HepG2 (cell line): ENCODE measurements around the gene SPDYE16. TPM values are rescaled to one million over a fixed set of nuclear protein-coding genes. Genes with fewer than 3 reads are reported as not detected.

ENCODE experiments used
- ATAC-seq: fragments of 200-7000 bp; cut with Tn5 transposase; 3 replicates; pipeline ENCODE4 v1.9.1; 2020; ENCODE audit warnings: mild to moderate bottlenecking, moderate library complexity
- BruUV-seq: library from RNA; stranded (reverse); fragments of 400-500 nt; replicated peaks from 2 replicates; lab custom pipeline; 2021; lab: Mats Ljungman, UMichigan
- CTCF ChIA-PET: fragments of 300-600 bp; formaldehyde crosslinking; extraction: SDS; loops from one replicate; lab custom pipeline; 2021; ENCODE audit warnings: low total read pairs, inconsistent platforms, low intra/inter-chr PET ratio; lab: Yijun Ruan, JAX
- POLR2A ChIA-PET: fragments of 350-600 bp; sonication (Branson Sonifier 250); formaldehyde crosslinking; loops from one replicate; lab custom pipeline; 2020; ENCODE audit warnings: antibody characterized with exemption, inconsistent platforms; lab: Yijun Ruan, JAX
- DNase-seq: peaks from one replicate; pipeline ENCODE4 v3.0.0-alpha.2; 2015; ENCODE audit warnings: low spot score
- FAIRE-seq: peaks from 3 replicates; lab custom pipeline; 2011; peaks lifted over from hg19 to GRCh38; lab: Jason Lieb, UNC
- H2AFZ ChIP-seq: one replicate; pipeline ENCODE4 v1.6.1; 2011; ENCODE audit warnings: low read length, inconsistent platforms
- H3K27ac ChIP-seq: fragments of 300-600 bp; 3 replicates; pipeline ENCODE4 v1.8.0; 2011; ENCODE audit warnings: mixed run types, mild to moderate bottlenecking, mixed read lengths, low read length, inconsistent platforms; ENCODE audit not compliant: insufficient read depth; ENCODE audit errors: extremely low read length
- H3K27me3 ChIP-seq, 2 experiments: fragments of 200-600 bp in 1 of 2; 2 replicates in 1 of 2; 3 replicates in 1 of 2; pipeline versions ENCODE4 v1.6.0 to v1.8.0; 2011; ENCODE audit warnings: low read length in 2 of 2, mild to moderate bottlenecking in 2 of 2, moderate library complexity in 2 of 2, inconsistent platforms in 1 of 2; ENCODE audit not compliant: insufficient read depth in 2 of 2, control insufficient read depth in 1 of 2
- H3K36me3 ChIP-seq, 2 experiments: fragments of 200-600 bp in 1 of 2; replicated peaks in 1 of 2; 2 replicates in 1 of 2; 3 replicates in 1 of 2; pipeline versions ENCODE4 v1.5.1 to v1.8.0; 2011; ENCODE audit warnings: low read length in 2 of 2, inconsistent platforms in 1 of 2; ENCODE audit not compliant: insufficient read depth in 2 of 2, control insufficient read depth in 1 of 2
- H3K4me1 ChIP-seq: 2 replicates; pipeline ENCODE4 v1.5.1; 2012; ENCODE audit warnings: low read length, inconsistent platforms; ENCODE audit not compliant: insufficient read depth
- H3K4me2 ChIP-seq: 2 replicates; pipeline ENCODE4 v1.6.0; 2011; ENCODE audit warnings: low read depth, low read length, inconsistent platforms
- H3K4me3 ChIP-seq, 3 experiments: fragments of 200-600 bp in 1 of 3; sonication (generic), shearing (Covaris generic) in 1 of 3; replicated peaks in 1 of 3; 2 replicates each; pipeline ENCODE4 v1.5.1; 2011 to 2016; ENCODE audit warnings: low read length in 3 of 3, inconsistent platforms in 2 of 3, low read depth in 2 of 3, mild to moderate bottlenecking in 2 of 3, control low read depth in 1 of 3, mixed read lengths in 1 of 3; ENCODE audit not compliant: insufficient read depth in 1 of 3
- H3K79me2 ChIP-seq: one replicate; pipeline ENCODE4 v1.6.1; 2011; ENCODE audit warnings: low read length, inconsistent platforms; ENCODE audit not compliant: insufficient read depth
- H3K9ac ChIP-seq: 2 replicates; pipeline ENCODE4 v1.6.0; 2011; ENCODE audit warnings: mild to moderate bottlenecking, low read depth, low read length, inconsistent platforms; ENCODE audit not compliant: insufficient read depth
- H3K9me3 ChIP-seq: 2 replicates; pipeline ENCODE4 v1.5.1; 2012; ENCODE audit warnings: mild to moderate bottlenecking, low read length
- H4K20me1 ChIP-seq: 2 replicates; pipeline ENCODE4 v1.6.0; 2011; ENCODE audit warnings: inconsistent platforms, mild to moderate bottlenecking, low read length, moderate library complexity; ENCODE audit not compliant: insufficient read depth
- CCAR2 ChIP-seq: fragments of 200-400 bp; formaldehyde crosslinking; optimal IDR thresholded peaks from 2 replicates; pipeline ENCODE3; 2018; ENCODE audit warnings: low read depth, mild to moderate bottlenecking, low read length, moderate library complexity
- CEBPB ChIP-seq: IDR thresholded peaks from 2 replicates; pipeline ENCODE4 v1.6.1; 2011; ENCODE audit warnings: low read depth, low read length, improper control_type of control experiment, borderline replicate concordance
- CEBPG ChIP-seq: IDR thresholded peaks from 2 replicates; pipeline ENCODE4 v1.6.1; 2016
- CENPT ChIP-seq: sonication (generic); formaldehyde crosslinking; IDR thresholded peaks from 2 replicates; pipeline ENCODE4 v1.8.0; 2022; ENCODE audit warnings: low read depth, mild to moderate bottlenecking, moderate library complexity, missing genetic modification reagents
- GTF2F1 ChIP-seq: fragments of 150-350 bp; IDR thresholded peaks from 2 replicates; pipeline ENCODE4 v1.6.1; 2014; ENCODE audit warnings: low read length
- HMGA1 ChIP-seq: sonication (generic); formaldehyde crosslinking; conservative IDR thresholded peaks from 2 replicates; pipeline ENCODE4 v1.4.0; 2020; ENCODE audit warnings: missing genetic modification reagents
- NFRKB ChIP-seq: fragments of 450-650 bp; IDR thresholded peaks from 2 replicates; pipeline ENCODE4 v1.6.1; 2017
- RFX1 ChIP-seq: fragments of 450-650 bp; IDR thresholded peaks from 2 replicates; pipeline ENCODE4 v1.6.1; 2017
- ZFP90 ChIP-seq: sonication (generic); formaldehyde crosslinking; IDR thresholded peaks from 2 replicates; pipeline ENCODE4 v1.8.0; 2022; ENCODE audit warnings: missing genetic modification reagents, mild to moderate bottlenecking, inconsistent platforms, borderline replicate concordance
- ZNF747 ChIP-seq: sonication (generic); formaldehyde crosslinking; IDR thresholded peaks from 2 replicates; pipeline ENCODE4 v1.8.1; 2023; ENCODE audit warnings: missing genetic modification reagents, mild to moderate bottlenecking, borderline replicate concordance
- ZNF780A ChIP-seq: sonication (generic); formaldehyde crosslinking; IDR thresholded peaks from 2 replicates; pipeline ENCODE4 v1.8.0; 2022; ENCODE audit warnings: mild to moderate bottlenecking, missing genetic modification reagents, moderate library complexity
- ZSCAN9 ChIP-seq: IDR thresholded peaks from 2 replicates; pipeline ENCODE4 v1.6.1; 2016; ENCODE audit warnings: borderline replicate concordance
- WGBS: methylation state at CpG from one replicate; pipeline ENCODE4 v1.1.6; 2017; ENCODE audit warnings: low lambda C conversion rate; 5-methylcytosine and 5-hydroxymethylcytosine counted together
- in situ Hi-C: cut with HindIII; loops from 2 replicates; pipeline ENCODE4 v1.10.0; 2017; ENCODE audit warnings: low pct_unique_long_range_greater_than_20kb; ENCODE audit not compliant: extremely low pct_ligation_motif_present
- intact Hi-C: fragments of 100-400 bp; cut with micrococcal nuclease; formaldehyde crosslinking; loops from one replicate; pipeline ENCODE4 v1.10.0; 2022; ENCODE audit not compliant: unreplicated experiment
- polyA plus RNA-seq, 8 experiments: library from polyadenylated mRNA; depleted of rRNA in 3 of 8; stranded (reverse) in 7 of 8; unstranded in 1 of 8; fragments of >200 nt; fragmentation: Illumina TruSeq in 4 of 8; extraction: Trizol in 4 of 8; gene quantifications; 2 replicates each; pipeline versions ENCODE4 v1.2.1 to v1.2.3, GENCODE V29; 2011 to 2016; ENCODE audit warnings: low read depth in 4 of 8, missing spikeins in 1 of 8, mixed read lengths in 1 of 8; ENCODE audit not compliant: insufficient read depth in 1 of 8
- total RNA-seq, 5 experiments: library from RNA; depleted of rRNA; stranded (reverse); fragments of >200 nt; fragmentation: Illumina TruSeq; extraction: Trizol; gene quantifications; 2 replicates each; pipeline ENCODE4 v1.2.3, GENCODE V29; 2016; ENCODE audit warnings: low read depth in 1 of 5
- TF ChIP-seq, protein P1 (sequence below): sonication (generic); formaldehyde crosslinking; IDR thresholded peaks from 2 replicates; pipeline ENCODE4 v1.8.0; 2022; ENCODE audit warnings: mild to moderate bottlenecking, missing genetic modification reagents, moderate library complexity
- TF ChIP-seq, protein P2 (sequence below): IDR thresholded peaks from 2 replicates; pipeline ENCODE4 v1.6.1; 2016; ENCODE audit warnings: low read depth, borderline replicate concordance
- TF ChIP-seq, protein P3 (sequence below): sonication (generic); formaldehyde crosslinking; IDR thresholded peaks from 2 replicates; pipeline ENCODE4 v1.5.0; 2020; ENCODE audit warnings: mild to moderate bottlenecking, missing genetic modification reagents, moderate library complexity

SPDYE16 gene
- total and polyA plus RNA-seq, 2 of the 13 experiments (the other 11 are each of a cell fraction or from before 2014, with no cell fraction given): 0.11 TPM; not detected in 1

DNA sequence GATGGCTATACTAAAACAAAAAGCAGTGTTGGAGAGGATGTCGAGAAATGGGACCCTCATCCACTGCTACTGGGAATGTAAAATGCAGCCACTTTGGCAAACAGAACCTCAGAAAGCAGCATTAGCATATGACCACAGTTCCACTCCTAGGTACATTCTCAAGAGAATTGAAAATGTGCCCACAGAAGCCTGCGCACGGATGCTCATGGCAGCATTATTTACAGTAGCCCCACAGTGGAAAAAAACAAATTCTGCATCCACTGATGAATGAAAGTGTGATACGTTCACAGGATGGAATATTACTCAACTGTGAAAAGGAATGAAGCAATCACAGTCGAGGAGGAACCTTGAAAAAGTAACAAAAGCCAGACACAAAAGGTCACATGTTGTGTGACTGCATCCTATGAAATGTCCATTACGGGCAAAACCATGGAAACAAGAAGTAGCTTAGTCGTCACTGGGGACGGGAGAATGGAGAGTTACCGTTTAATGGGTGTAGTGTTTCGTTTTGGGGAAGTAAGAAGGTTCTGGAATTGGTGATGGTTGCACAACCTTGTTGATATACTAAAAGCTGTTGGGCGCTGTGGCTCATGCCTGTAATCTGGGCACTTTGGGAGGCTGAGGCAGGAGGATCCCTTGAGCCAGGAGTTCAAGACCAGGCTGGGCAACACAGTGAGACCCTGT, 35.2 kb downstream of the SPDYE16 start:
- no peaks in the 10 kb centered on the region for H3K27me3 ChIP-seq
- FAIRE-seq: no peak
- H4K20me1 ChIP-seq: no peaks in the 10 kb centered on the region
- no peaks in the 10 kb centered on the region for H3K9me3 ChIP-seq
- intact Hi-C loops (no loop called here), in situ Hi-C loops (no loop called here)
- peaks cover 0 to 3% of the 10 kb centered on the region in 2 experiments; a peak in 1 of 5 replicates for H3K36me3 ChIP-seq
- H3K27ac ChIP-seq: no peak overlapping the region
- CTCF ChIA-PET: no interaction called here
- no peak overlapping the region for H2AFZ ChIP-seq
- TF ChIP-seq HMGA1 (CRISPR knock-in tag) (no peak), CENPT (CRISPR knock-in tag) (no peak), CEBPB (peak; percentile 72), CCAR2 (no peak), GTF2F1 (no peak), ZSCAN9 (CRISPR knock-in tag) (no peak), RFX1 (no peak), ZNF747 (CRISPR knock-in tag) (no peak), ZFP90 (CRISPR knock-in tag) (no peak), NFRKB (no peak), CEBPG (CRISPR knock-in tag) (peak; percentile 38; the same call in 1 of the 2 replicates), ZNF780A (no peak)
- TF ChIP-seq, protein P1, sequence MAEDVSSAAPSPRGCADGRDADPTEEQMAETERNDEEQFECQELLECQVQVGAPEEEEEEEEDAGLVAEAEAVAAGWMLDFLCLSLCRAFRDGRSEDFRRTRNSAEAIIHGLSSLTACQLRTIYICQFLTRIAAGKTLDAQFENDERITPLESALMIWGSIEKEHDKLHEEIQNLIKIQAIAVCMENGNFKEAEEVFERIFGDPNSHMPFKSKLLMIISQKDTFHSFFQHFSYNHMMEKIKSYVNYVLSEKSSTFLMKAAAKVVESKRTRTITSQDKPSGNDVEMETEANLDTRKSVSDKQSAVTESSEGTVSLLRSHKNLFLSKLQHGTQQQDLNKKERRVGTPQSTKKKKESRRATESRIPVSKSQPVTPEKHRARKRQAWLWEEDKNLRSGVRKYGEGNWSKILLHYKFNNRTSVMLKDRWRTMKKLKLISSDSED: no peak
- TF ChIP-seq, protein P2, sequence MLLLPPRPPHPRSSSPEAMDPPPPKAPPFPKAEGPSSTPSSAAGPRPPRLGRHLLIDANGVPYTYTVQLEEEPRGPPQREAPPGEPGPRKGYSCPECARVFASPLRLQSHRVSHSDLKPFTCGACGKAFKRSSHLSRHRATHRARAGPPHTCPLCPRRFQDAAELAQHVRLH (CRISPR knock-in tag): no peak
- TF ChIP-seq, protein P3, sequence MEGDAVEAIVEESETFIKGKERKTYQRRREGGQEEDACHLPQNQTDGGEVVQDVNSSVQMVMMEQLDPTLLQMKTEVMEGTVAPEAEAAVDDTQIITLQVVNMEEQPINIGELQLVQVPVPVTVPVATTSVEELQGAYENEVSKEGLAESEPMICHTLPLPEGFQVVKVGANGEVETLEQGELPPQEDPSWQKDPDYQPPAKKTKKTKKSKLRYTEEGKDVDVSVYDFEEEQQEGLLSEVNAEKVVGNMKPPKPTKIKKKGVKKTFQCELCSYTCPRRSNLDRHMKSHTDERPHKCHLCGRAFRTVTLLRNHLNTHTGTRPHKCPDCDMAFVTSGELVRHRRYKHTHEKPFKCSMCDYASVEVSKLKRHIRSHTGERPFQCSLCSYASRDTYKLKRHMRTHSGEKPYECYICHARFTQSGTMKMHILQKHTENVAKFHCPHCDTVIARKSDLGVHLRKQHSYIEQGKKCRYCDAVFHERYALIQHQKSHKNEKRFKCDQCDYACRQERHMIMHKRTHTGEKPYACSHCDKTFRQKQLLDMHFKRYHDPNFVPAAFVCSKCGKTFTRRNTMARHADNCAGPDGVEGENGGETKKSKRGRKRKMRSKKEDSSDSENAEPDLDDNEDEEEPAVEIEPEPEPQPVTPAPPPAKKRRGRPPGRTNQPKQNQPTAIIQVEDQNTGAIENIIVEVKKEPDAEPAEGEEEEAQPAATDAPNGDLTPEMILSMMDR (CRISPR knock-in tag): no peak
- TF ChIP-seq, all 625 proteins: peak for 2
- H3K4me3 ChIP-seq: no peak overlapping the region
- ATAC-seq (no peak), DNase-seq (no peak)
- 84% methylated on average over 11 of the region's 11 CpGs for WGBS
- H3K4me1 ChIP-seq: peaks cover 12% of the 10 kb centered on the region
- no TSS peak for BruUV-seq
- no peaks in the 10 kb centered on the region for H3K79me2 ChIP-seq
- no peak overlapping the region for H3K4me2 ChIP-seq
- POLR2A ChIA-PET: no interaction called here
- H3K9ac ChIP-seq: no peak overlapping the region
